H9 (cell line): ENCODE results near the gene DAB2IP. TPM values are rescaled to one million over a fixed set of nuclear protein-coding genes. Genes with fewer than 3 reads are reported as not detected.
A peak's percentile ranks its signal among the peaks of the same experiment; 100 is the strongest.

Source experiments
- DNase-seq: peaks from one replicate; pipeline ENCODE4 v3.0.0-alpha.2; 2017
- H2AFZ ChIP-seq: one replicate; pipeline ENCODE4 v1.6.1; 2013; ENCODE audit warnings: mild to moderate bottlenecking, low read length, control low read depth, moderate library complexity
- H2AK5ac ChIP-seq: 2 replicates; pipeline ENCODE4 v1.6.1; 2013; ENCODE audit warnings: low read length, control low read depth, mixed read lengths; ENCODE audit not compliant: insufficient read length
- H2BK120ac ChIP-seq: one replicate; pipeline ENCODE4 v1.6.1; 2013; ENCODE audit warnings: low read depth, mild to moderate bottlenecking, low read length, control low read depth, inconsistent platforms; ENCODE audit not compliant: poor library complexity, severe bottlenecking
- H2BK12ac ChIP-seq: 2 replicates; pipeline ENCODE4 v1.6.1; 2013; ENCODE audit warnings: low read length, control low read depth, mixed read lengths, low read depth; ENCODE audit not compliant: insufficient read length
- H2BK15ac ChIP-seq: 2 replicates; pipeline ENCODE4 v1.6.1; 2013; ENCODE audit warnings: low read depth, low read length, control low read depth
- H2BK20ac ChIP-seq: one replicate; pipeline ENCODE4 v1.6.1; 2013; ENCODE audit warnings: low read depth, mild to moderate bottlenecking, low read length, control low read depth, inconsistent platforms; ENCODE audit not compliant: poor library complexity, severe bottlenecking
- H2BK5ac ChIP-seq: 2 replicates; pipeline ENCODE4 v1.6.1; 2013; ENCODE audit warnings: low read length, control low read depth, mixed read lengths; ENCODE audit not compliant: insufficient read length
- H3K14ac ChIP-seq: 2 replicates; pipeline ENCODE4 v1.6.1; 2013; ENCODE audit warnings: low read length, control low read depth; ENCODE audit not compliant: insufficient read depth
- H3K18ac ChIP-seq: 2 replicates; pipeline ENCODE4 v1.6.1; 2013; ENCODE audit warnings: low read depth, mild to moderate bottlenecking, mixed read lengths, low read length, control low read depth; ENCODE audit not compliant: insufficient read length
- H3K23ac ChIP-seq: 2 replicates; pipeline ENCODE4 v1.6.1; 2013; ENCODE audit warnings: low read length, control low read depth, mixed read lengths, low read depth; ENCODE audit not compliant: insufficient read length
- H3K23me2 ChIP-seq: 2 replicates; pipeline ENCODE4 v1.6.1; 2013; ENCODE audit warnings: low read depth, mild to moderate bottlenecking, mixed read lengths, low read length, control low read depth; ENCODE audit not compliant: insufficient read length, poor library complexity, severe bottlenecking
- H3K27ac ChIP-seq: 2 replicates; pipeline ENCODE4 v1.5.1; 2013; ENCODE audit warnings: low read length, control low read depth, mixed read lengths, low read depth; ENCODE audit not compliant: insufficient read length
- H3K27me3 ChIP-seq: 2 replicates; pipeline ENCODE4 v1.6.1; 2013; ENCODE audit warnings: low read length, control low read depth, inconsistent platforms; ENCODE audit not compliant: insufficient read depth
- H3K4ac ChIP-seq: 2 replicates; pipeline ENCODE4 v1.6.1; 2013; ENCODE audit warnings: low read depth, mild to moderate bottlenecking, control low read depth, inconsistent platforms, low read length, moderate library complexity
- H3K4me1 ChIP-seq: 2 replicates; pipeline ENCODE4 v1.6.1; 2013; ENCODE audit warnings: low read length, control low read depth, inconsistent platforms; ENCODE audit not compliant: insufficient read depth
- H3K4me2 ChIP-seq: 2 replicates; pipeline ENCODE4 v1.6.1; 2013; ENCODE audit warnings: low read length, control low read depth, mixed read lengths; ENCODE audit not compliant: insufficient read length, insufficient read depth
- H3K56ac ChIP-seq: 2 replicates; pipeline ENCODE4 v1.6.1; 2013; ENCODE audit warnings: low read depth, mild to moderate bottlenecking, mixed read lengths, low read length, control low read depth; ENCODE audit not compliant: insufficient read length
- H3K79me1 ChIP-seq: 2 replicates; pipeline ENCODE4 v1.6.1; 2013; ENCODE audit warnings: low read depth, mild to moderate bottlenecking, moderate library complexity, low read length, control low read depth, inconsistent platforms; ENCODE audit not compliant: insufficient read depth, poor library complexity, severe bottlenecking
- H3K79me2 ChIP-seq: 2 replicates; pipeline ENCODE4 v1.6.1; 2013; ENCODE audit warnings: low read length, control low read depth, inconsistent platforms; ENCODE audit not compliant: insufficient read depth
- H3K9ac ChIP-seq: 2 replicates; pipeline ENCODE4 v1.6.1; 2013; ENCODE audit warnings: low read length, control low read depth, mixed read lengths; ENCODE audit not compliant: insufficient read length; ENCODE audit errors: extremely low read depth
- H3K9me3 ChIP-seq: one replicate; pipeline ENCODE4 v1.6.1; 2013; ENCODE audit warnings: low read depth, low read length, inconsistent platforms; ENCODE audit not compliant: control insufficient read depth
- H3T11ph ChIP-seq: one replicate; pipeline ENCODE4 v1.6.1; 2013; ENCODE audit warnings: mild to moderate bottlenecking, low read length, control low read depth, inconsistent platforms
- H4K20me1 ChIP-seq: one replicate; pipeline ENCODE4 v1.6.1; 2013; ENCODE audit not compliant: control insufficient read depth, insufficient read length, insufficient read depth
- H4K5ac ChIP-seq: 2 replicates; pipeline ENCODE4 v1.6.1; 2013; ENCODE audit warnings: low read depth, mild to moderate bottlenecking, mixed read lengths, low read length, control low read depth; ENCODE audit not compliant: insufficient read length
- H4K8ac ChIP-seq: replicated peaks from 2 replicates; pipeline ENCODE4 v1.6.1; 2013; ENCODE audit warnings: low read length, control low read depth, mixed read lengths, low read depth; ENCODE audit not compliant: insufficient read length
- H4K91ac ChIP-seq: 2 replicates; pipeline ENCODE4 v1.6.1; 2013; ENCODE audit warnings: low read depth, mild to moderate bottlenecking, moderate library complexity, mixed read lengths, low read length, control low read depth; ENCODE audit not compliant: insufficient read length
- H3K27ac Mint-ChIP-seq, 3 experiments: 2 replicates in 2 of 3; 3 replicates in 1 of 3; pipeline ENCODE4 v1.8.0; 2020 to 2021; ENCODE audit warnings: mixed read lengths in 3 of 3, mild to moderate bottlenecking in 1 of 3, moderate library complexity in 1 of 3
- H3K27me3 Mint-ChIP-seq: 2 replicates; pipeline ENCODE4 v1.8.0; 2021; ENCODE audit warnings: low read depth, mild to moderate bottlenecking, moderate library complexity, mixed read lengths
- H3K36me3 Mint-ChIP-seq, 3 experiments: 2 replicates in 2 of 3; 3 replicates in 1 of 3; pipeline ENCODE4 v1.8.0; 2020 to 2021; ENCODE audit warnings: low read depth in 3 of 3, mixed read lengths in 3 of 3; ENCODE audit not compliant: insufficient read depth in 1 of 3
- H3K4me1 Mint-ChIP-seq, 2 experiments: 2 replicates each; pipeline ENCODE4 v1.8.0; 2020; ENCODE audit warnings: mixed read lengths in 2 of 2
- H3K4me3 Mint-ChIP-seq, 2 experiments: 2 replicates in 1 of 2; 3 replicates in 1 of 2; pipeline ENCODE4 v1.8.0; 2020 to 2021; ENCODE audit warnings: mild to moderate bottlenecking in 2 of 2, mixed read lengths in 2 of 2, moderate library complexity in 1 of 2
- H3K9me3 Mint-ChIP-seq, 2 experiments: 2 replicates in 1 of 2; 3 replicates in 1 of 2; pipeline ENCODE4 v1.8.0; 2020; ENCODE audit warnings: mild to moderate bottlenecking in 2 of 2, mixed read lengths in 2 of 2, moderate library complexity in 1 of 2
- CTCF ChIP-seq: fragments of 200-600 bp; sonication (generic); conservative IDR thresholded peaks from 3 replicates; pipeline ENCODE4 v1.8.0; 2021; ENCODE audit warnings: antibody characterized with exemption, mild to moderate bottlenecking
- WGBS: extraction: QIAGEN DNeasy Blood & Tissue Kit; methylation state at CpG from one replicate; pipeline ENCODE4 v1.1.7; 2013; ENCODE audit warnings: missing lambda C conversion rate, low lambda C conversion rate, mixed read lengths; ENCODE audit not compliant: insufficient read length; ENCODE audit errors: extremely low coverage; 5-methylcytosine and 5-hydroxymethylcytosine counted together
- total RNA-seq: library from RNA; stranded (reverse); gene quantifications from 2 replicates; pipeline ENCODE4 v1.2.1, GENCODE V29; 2021

Gene DAB2IP
- total RNA-seq, 1 experiment from 2014 or later, result 22.6 TPM

GRCh38 chr9:121798941-121799340, 147.5 kb downstream of the DAB2IP start:
- no peak overlapping the region for H3K18ac ChIP-seq
- H2BK12ac ChIP-seq, result peak overlapping the region; percentile 73
- H3K27me3 Mint-ChIP-seq, result no peaks in the 10 kb centered on the region
- WGBS, result no CpG with 5 or more reads among the region's 5 CpGs
- no peak overlapping the region for H2BK5ac ChIP-seq
- H2BK15ac ChIP-seq, result no peak overlapping the region
- H4K8ac ChIP-seq, result no peak overlapping the region
- no peaks in the 10 kb centered on the region for H3K79me2 ChIP-seq
- no peak overlapping the region for H3K27ac Mint-ChIP-seq
- 0 out of 7 replicates have a peak, but pooled peaks cover 0 to under 1% (median 0%) of the 10 kb centered on the region in 3 experiments for H3K36me3 Mint-ChIP-seq
- no peak overlapping the region for H4K91ac ChIP-seq
- H3K23ac ChIP-seq, result no peak overlapping the region
- H3K9ac ChIP-seq, result no peak overlapping the region
- peaks cover 4% of the 10 kb centered on the region; the same call in 1 of the 2 replicates for H3K4me1 ChIP-seq
- no peak overlapping the region for H3K56ac ChIP-seq
- no peaks in the 10 kb centered on the region for H4K20me1 ChIP-seq
- no peak overlapping the region for H3K14ac ChIP-seq
- peak; percentile 28 for DNase-seq
- H2BK20ac ChIP-seq, result no peak overlapping the region
- H4K5ac ChIP-seq, result no peak overlapping the region
- no peak overlapping the region for H3K4me2 ChIP-seq
- H3K9me3 ChIP-seq, result no peaks in the 10 kb centered on the region
- TF ChIP-seq CTCF, result no peak
- no peaks in the 10 kb centered on the region for H3K23me2 ChIP-seq
- 0 out of 5 replicates have a peak, but pooled peaks cover under 1% of the 10 kb centered on the region in 2 experiments for H3K9me3 Mint-ChIP-seq
- no peak overlapping the region for H2BK120ac ChIP-seq
- no peak overlapping the region for H3K4me3 Mint-ChIP-seq
- H2AK5ac ChIP-seq, result no peak overlapping the region
- no peak overlapping the region for H3T11ph ChIP-seq
- no peaks in the 10 kb centered on the region for H3K27me3 ChIP-seq
- H3K4ac ChIP-seq, result no peak overlapping the region
- H2AFZ ChIP-seq, result no peak overlapping the region
- peaks cover 13 to 22% of the 10 kb centered on the region in 2 experiments for H3K4me1 Mint-ChIP-seq
- H3K27ac ChIP-seq, result no peak overlapping the region
- no peaks in the 10 kb centered on the region for H3K79me1 ChIP-seq
